Activated CD4-positive, alpha-beta T cell treated with anti-CD3 and anti-CD28 coated beads for 36 hours (primary cell): ENCODE measurements around the gene KLHDC2. TPM values are rescaled to one million over a fixed set of nuclear protein-coding genes. Genes with fewer than 3 reads are reported as not detected.
"Not testable (repeated sequence)": the region's sequence is repeated elsewhere in the genome, so short reads cannot be mapped to it uniquely, and the experiment has no call there.

ENCODE experiments used
- ATAC-seq: fragments of 200-7000 bp; cut with Tn5 transposase; one replicate; pipeline ENCODE4 v1.10.0; 2021; ENCODE audit warnings: mild to moderate bottlenecking, moderate library complexity
- CTCF ChIA-PET: fragments of 350-600 bp; sonication (Branson Sonifier 250); formaldehyde crosslinking; loops from one replicate; lab custom pipeline; 2021; ENCODE audit warnings: antibody characterized with exemption; lab: Charles Lee
- POLR2A ChIA-PET: fragments of 350-600 bp; sonication (Branson Sonifier 250); formaldehyde crosslinking; loops from one replicate; lab custom pipeline; 2021; ENCODE audit warnings: antibody characterized with exemption, inconsistent platforms; lab: Charles Lee
- DNase-seq: peaks from one replicate; pipeline ENCODE4 v3.0.0-alpha.2; 2020
- H3K27ac Mint-ChIP-seq: one replicate; pipeline ENCODE4 v1.8.0; 2021; ENCODE audit warnings: mixed read lengths
- H3K27me3 Mint-ChIP-seq: one replicate; pipeline ENCODE4 v1.8.0; 2021; ENCODE audit warnings: mixed read lengths
- H3K36me3 Mint-ChIP-seq: one replicate; pipeline ENCODE4 v1.8.0; 2021; ENCODE audit warnings: low read depth, mixed read lengths
- H3K4me1 Mint-ChIP-seq: one replicate; pipeline ENCODE4 v1.8.0; 2021; ENCODE audit warnings: mixed read lengths
- H3K4me3 Mint-ChIP-seq: one replicate; pipeline ENCODE4 v1.8.0; 2021; ENCODE audit warnings: mild to moderate bottlenecking, moderate library complexity, mixed read lengths
- H3K9me3 Mint-ChIP-seq: one replicate; pipeline ENCODE4 v1.8.0; 2021; ENCODE audit warnings: low read depth, mixed read lengths
- intact Hi-C, 2 experiments: fragments of 100-400 bp; cut with DNase I in 1 of 2; cut with micrococcal nuclease in 1 of 2; formaldehyde crosslinking; loops; one replicate each; pipeline versions ENCODE4 v1.14.2 to v1.15.1; 2022 to 2024; cut with DNase I, micrococcal nuclease
- total RNA-seq, 2 experiments: library from RNA; stranded (reverse); gene quantifications; one replicate each; pipeline ENCODE4 v1.2.3, GENCODE V29; 2021

Gene KLHDC2
- total RNA-seq, 2 experiments from 2014 or later: 16.0 to 22.4 TPM

DNA sequence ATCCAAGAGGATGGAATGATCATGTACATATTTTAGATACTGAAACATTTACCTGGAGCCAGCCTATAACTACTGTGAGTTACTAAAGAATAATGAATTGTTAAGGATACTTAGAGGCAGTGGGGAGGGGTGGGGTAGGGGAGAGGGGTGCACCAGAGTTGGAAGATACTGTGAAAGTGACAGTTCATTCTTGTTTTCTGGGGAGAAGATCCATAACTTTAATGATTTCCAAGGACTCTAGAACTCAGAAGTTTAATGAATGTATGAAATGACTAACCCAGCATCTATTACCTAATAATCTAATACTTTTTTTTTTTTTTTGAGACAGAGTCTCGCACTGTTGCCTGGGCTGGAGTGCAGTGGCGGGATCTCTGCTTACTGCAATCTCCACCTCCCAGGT lies 10.5 kb downstream of the KLHDC2 start:
- H3K27me3 Mint-ChIP-seq: no peaks in the 10 kb centered on the region
- ATAC-seq (no peak), DNase-seq (no peak)
- POLR2A ChIA-PET: no interaction called here
- H3K9me3 Mint-ChIP-seq: no peaks in the 10 kb centered on the region
- H3K4me1 Mint-ChIP-seq: peaks cover 2% of the 10 kb centered on the region
- intact Hi-C loops: no loop called here
- no peak overlapping the region for H3K4me3 Mint-ChIP-seq
- no peak overlapping the region for H3K27ac Mint-ChIP-seq
- peaks cover 20% of the 10 kb centered on the region for H3K36me3 Mint-ChIP-seq
- CTCF ChIA-PET: no interaction called here

DNA sequence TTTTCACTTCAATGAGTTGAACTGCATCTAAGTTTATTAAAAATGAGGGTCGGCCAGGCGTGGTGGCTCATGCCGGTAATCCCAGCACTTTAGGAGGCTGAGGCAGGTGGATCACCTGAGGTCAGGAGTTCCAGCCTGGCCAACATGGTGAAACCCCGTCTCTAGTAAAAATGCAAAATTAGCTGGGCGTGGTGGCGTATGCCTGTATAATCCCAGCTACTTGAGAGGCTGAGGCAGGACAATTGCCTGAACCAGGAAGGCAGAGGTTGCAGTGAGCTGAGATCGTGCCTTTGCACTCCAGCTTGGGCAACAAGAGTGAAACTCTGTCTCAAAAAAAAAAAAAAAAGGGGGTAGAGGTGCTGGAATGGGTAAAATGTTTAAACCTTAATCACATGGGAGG lies 13.1 kb downstream of the KLHDC2 start:
- DNase-seq, H3K27ac Mint-ChIP-seq, H3K27me3 Mint-ChIP-seq, H3K4me3 Mint-ChIP-seq, H3K4me1 Mint-ChIP-seq, H3K9me3 Mint-ChIP-seq, ATAC-seq: not testable (repeated sequence)
- intact Hi-C loops: loop anchor here in 1 of 2 experiments (5.0 kb wide), 1 partner anchor 46 kb away; no protein-coding TSS in a partner anchor
- POLR2A ChIA-PET: interaction anchor here (0.6 to 1.6 kb wide), 3 partner anchors 12 to 71 kb away, joined by 4 to 7 read pairs (median 5); partner anchors contain the start of gene KLHDC2
- CTCF ChIA-PET: interaction anchor here (0.6 to 1.9 kb wide), 3 partner anchors 9 to 191 kb away, joined by 3 to 7 read pairs (median 5); no protein-coding TSS in a partner anchor
- peaks cover 30% of the 10 kb centered on the region for H3K36me3 Mint-ChIP-seq

DNA sequence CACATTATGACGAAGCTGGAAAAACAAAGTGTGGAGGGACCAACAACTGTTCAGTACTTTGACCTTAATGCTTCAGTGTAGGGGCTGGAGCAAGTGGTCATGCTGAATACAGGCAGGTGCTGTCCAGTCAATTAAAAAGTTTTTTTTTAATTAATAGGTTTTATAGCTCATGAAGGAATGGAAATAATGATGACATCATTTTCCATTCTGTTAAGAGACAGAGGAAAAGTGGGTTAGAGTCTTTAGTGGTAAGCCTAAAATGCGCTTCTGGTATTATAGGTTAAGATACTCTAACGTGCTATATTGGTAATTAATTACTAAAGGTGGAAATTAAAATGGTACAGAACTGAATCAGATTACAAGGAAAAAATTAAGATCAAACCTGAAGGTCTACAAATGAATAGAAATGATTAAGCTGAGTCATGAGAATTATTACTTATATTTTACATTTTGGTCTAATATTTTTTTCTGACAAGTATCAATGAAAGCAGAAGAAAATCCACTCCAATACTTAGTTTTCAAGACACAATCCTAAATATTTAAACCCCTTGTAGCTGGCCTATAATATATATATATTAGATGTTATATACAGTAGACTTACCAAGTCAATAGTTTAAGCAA lies 15.6 kb downstream of the KLHDC2 start:
- Mint-ChIP-seq H3K9me3 (no peaks in the 10 kb centered on the region), H3K4me1 (no peaks in the 10 kb centered on the region), H3K27me3 (no peaks in the 10 kb centered on the region), H3K4me3 (no peak overlapping the region), H3K27ac (no peak overlapping the region), H3K36me3 (peaks cover 44% of the 10 kb centered on the region)
- CTCF ChIA-PET: interaction anchor here (0.6 to 1.0 kb wide), 2 partner anchors 17 to 128 kb away, joined by 3 read pairs; no protein-coding TSS in a partner anchor
- DNase-seq (no peak), ATAC-seq (no peak)
- intact Hi-C loops: loop anchor here in 1 of 2 experiments (5.0 kb wide), 1 partner anchor 44 kb away; no protein-coding TSS in a partner anchor
- POLR2A ChIA-PET: no interaction called here

DNA sequence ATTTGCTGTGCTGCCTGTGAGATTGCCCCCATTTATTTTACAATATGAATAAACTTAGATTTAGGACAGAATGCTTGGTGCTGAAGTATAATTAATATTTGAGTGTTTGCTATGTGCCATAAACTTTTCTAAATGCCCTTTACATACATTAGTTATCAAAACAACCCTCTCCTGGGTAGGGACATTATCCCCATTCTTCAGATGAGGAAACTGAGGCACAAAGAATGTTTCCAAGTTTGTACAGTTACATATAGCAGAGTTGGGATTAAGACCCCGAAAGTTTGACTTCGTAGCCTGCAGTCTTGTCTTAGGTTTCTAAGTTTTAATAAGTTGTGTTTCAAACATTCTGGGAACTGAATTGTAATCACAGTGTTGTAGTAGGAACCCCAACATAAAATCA lies 18.4 kb downstream of the KLHDC2 start:
- Mint-ChIP-seq H3K4me3 (no peak overlapping the region), H3K4me1 (no peaks in the 10 kb centered on the region), H3K36me3 (peaks cover 48% of the 10 kb centered on the region), H3K9me3 (no peaks in the 10 kb centered on the region), H3K27me3 (no peaks in the 10 kb centered on the region), H3K27ac (no peak overlapping the region)
- CTCF ChIA-PET: no interaction called here
- POLR2A ChIA-PET: no interaction called here
- DNase-seq: no peak
- no peak for ATAC-seq
- intact Hi-C loops: no loop called here

DNA sequence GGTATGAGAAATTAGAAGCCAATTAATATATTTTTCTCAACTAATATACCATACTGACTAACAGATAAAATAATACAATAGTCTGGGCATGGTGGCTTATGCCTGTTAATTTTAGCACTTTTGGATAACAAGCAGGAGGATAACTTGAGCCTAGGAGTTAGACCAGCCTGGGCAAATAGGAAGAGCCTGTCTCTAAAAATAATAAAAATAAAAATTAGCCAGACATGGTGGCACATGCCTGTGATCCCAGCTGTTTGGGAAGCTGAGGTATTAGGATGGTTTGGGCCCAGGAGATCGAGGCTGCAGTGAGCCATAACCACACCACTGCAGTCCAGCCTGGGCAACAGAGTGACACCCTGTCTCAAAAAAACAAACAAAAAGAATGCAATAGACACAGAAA lies 24.7 kb downstream of the KLHDC2 start:
- ChIA-PET CTCF (interaction anchor here (0.6 to 0.7 kb wide), 2 partner anchors 58 to 70 kb away, joined by 4 to 5 read pairs; no protein-coding TSS in a partner anchor), POLR2A (interaction anchor here (0.6 kb wide), 1 partner anchor 44 kb away, joined by 4 read pairs; no protein-coding TSS in a partner anchor)
- H3K27ac Mint-ChIP-seq: peak overlapping the region; percentile 42
- H3K4me3 Mint-ChIP-seq: no peak overlapping the region
- H3K27me3 Mint-ChIP-seq: no peaks in the 10 kb centered on the region
- intact Hi-C loops: no loop called here
- H3K9me3 Mint-ChIP-seq: no peaks in the 10 kb centered on the region
- peaks cover 41% of the 10 kb centered on the region for H3K36me3 Mint-ChIP-seq
- no peak for DNase-seq
- ATAC-seq: no peak
- H3K4me1 Mint-ChIP-seq: peaks cover 5% of the 10 kb centered on the region

DNA sequence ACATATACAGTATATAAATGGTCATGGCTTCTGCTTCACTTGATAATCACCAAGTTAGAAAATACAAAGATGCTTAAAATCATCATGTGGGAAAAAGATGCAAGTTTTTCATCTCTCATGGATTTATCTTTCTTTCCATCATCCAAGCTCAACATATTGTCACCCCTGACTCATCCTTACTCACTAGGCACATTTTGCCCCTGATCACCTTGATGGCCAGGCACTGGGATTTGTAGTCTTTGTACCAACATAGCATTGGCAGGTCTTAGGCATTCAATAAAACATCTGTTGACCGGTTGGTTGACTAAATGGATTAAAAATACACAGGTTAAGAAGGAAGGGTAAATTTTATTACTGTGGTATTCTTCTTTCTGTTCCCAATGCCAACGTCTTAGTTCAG lies 28.1 kb downstream of the KLHDC2 start:
- intact Hi-C loops: no loop called here
- POLR2A ChIA-PET: interaction anchor here (0.6 kb wide), 1 partner anchor 519 kb away, joined by 4 read pairs; no protein-coding TSS in a partner anchor

DNA sequence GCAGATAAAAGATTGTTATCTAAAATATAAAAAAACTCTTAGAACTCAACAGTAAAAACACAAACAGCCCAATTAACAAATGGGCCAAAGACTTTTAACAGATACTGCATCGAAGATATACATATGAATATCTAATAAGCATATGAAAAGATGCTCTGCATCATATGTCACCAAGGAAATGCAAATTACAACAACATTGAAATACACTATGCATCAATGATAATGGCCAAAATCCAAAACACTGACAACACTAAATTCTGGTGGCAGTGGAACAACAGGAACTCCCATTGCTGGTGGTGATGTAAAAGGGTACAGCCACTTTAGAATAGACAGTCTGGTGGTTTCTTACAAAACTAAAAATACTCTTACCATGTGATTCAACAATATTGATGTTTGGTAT lies 40.8 kb downstream of the KLHDC2 start:
- H3K4me1 Mint-ChIP-seq: peaks cover 4% of the 10 kb centered on the region
- H3K4me3 Mint-ChIP-seq: no peak overlapping the region
- ChIA-PET CTCF (interaction anchor here (0.7 to 1.2 kb wide), 2 partner anchors 39 to 199 kb away, joined by 3 to 4 read pairs; no protein-coding TSS in a partner anchor), POLR2A (no interaction called here)
- ATAC-seq (no peak), DNase-seq (no peak)
- H3K9me3 Mint-ChIP-seq: peaks cover 2% of the 10 kb centered on the region
- peaks cover 47% of the 10 kb centered on the region for H3K36me3 Mint-ChIP-seq
- no peaks in the 10 kb centered on the region for H3K27me3 Mint-ChIP-seq
- intact Hi-C loops: no loop called here
- peak overlapping the region; percentile 25 for H3K27ac Mint-ChIP-seq

More for the DNA sequence above, 28.1 kb downstream of the KLHDC2 start:
- Mint-ChIP-seq H3K9me3 (no peaks in the 10 kb centered on the region), H3K4me1 (peaks cover 8% of the 10 kb centered on the region), H3K36me3 (peaks cover 43% of the 10 kb centered on the region), H3K27me3 (no peaks in the 10 kb centered on the region), H3K4me3 (no peak overlapping the region), H3K27ac (peak overlapping the region; percentile 24)
- CTCF ChIA-PET: no interaction called here
- ATAC-seq (no peak), DNase-seq (no peak)

DNA sequence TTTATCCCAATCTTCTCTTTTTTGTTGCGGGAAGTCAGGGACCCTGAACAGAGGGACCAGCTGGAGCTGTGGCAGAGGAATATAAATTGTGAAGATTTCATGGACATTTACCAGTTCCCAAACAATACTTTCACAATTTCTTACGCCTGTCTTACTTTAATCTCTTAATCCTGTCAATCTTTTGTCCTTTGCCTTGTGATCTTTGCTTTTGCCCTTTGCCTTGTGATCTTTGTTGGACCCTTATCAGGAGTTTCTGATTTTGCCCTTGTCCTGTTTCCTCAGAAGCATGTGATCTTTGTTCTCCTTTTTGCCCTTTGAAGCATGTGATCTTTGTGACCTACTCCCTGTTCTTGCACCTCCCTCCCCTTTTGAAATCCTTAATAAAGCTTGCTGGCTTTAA lies 48.2 kb downstream of the KLHDC2 start:
- H3K27me3 Mint-ChIP-seq, ATAC-seq, H3K27ac Mint-ChIP-seq, DNase-seq, H3K9me3 Mint-ChIP-seq, intact Hi-C loops, POLR2A ChIA-PET, H3K4me1 Mint-ChIP-seq, H3K4me3 Mint-ChIP-seq: not testable (repeated sequence)
- CTCF ChIA-PET: interaction anchor here (0.6 to 2.1 kb wide), 2 partner anchors 13 to 30 kb away, joined by 4 to 5 read pairs; no protein-coding TSS in a partner anchor
- H3K36me3 Mint-ChIP-seq: peaks cover 82% of the 10 kb centered on the region

DNA sequence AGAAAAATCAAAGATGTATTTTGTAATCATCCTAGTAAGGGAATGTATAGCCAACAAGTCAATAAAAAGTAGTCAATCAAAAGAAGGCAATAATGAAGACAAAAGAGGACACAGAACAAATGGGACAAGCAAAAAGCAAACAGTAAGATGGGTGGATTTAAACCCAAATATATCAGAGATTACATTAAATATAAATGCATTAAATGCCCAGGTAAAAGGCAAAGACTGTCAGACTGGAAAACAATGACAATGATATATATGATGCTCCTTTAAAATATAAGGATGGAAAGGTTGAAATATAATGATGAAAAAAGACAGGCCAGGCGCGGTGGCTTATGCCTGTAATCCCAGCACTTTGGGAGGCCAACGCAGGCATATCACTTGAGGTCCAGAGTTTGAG lies 48.9 kb downstream of the KLHDC2 start:
- H3K27ac Mint-ChIP-seq: no peak overlapping the region
- no peaks in the 10 kb centered on the region for H3K4me1 Mint-ChIP-seq
- H3K27me3 Mint-ChIP-seq: no peaks in the 10 kb centered on the region

DNA sequence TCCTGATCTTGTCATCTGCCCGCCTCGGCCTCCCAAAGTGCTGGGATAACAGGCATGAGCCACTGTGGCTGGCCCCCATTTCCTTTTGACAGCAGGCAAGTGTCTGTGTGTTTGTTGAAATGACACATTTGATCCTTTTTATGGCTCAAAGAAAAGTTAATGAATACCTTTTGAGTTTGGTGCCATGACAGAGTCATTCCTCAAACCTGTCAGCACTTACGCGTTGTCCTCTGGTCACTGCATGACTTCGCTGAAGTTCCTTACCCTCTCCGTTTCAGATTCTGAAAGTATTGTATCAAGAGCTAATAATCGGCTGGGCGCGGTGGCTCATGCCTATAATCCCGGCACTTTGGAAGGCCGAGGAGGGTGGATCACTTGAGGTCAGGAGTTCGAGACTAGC lies 52.2 kb downstream of the KLHDC2 start:
- DNase-seq (no peak), ATAC-seq (no peak)
- intact Hi-C loops: no loop called here
- POLR2A ChIA-PET: no interaction called here
- no peak overlapping the region for H3K27ac Mint-ChIP-seq
- CTCF ChIA-PET: interaction anchor here (0.6 to 0.8 kb wide), 2 partner anchors 9 to 51 kb away, joined by 3 read pairs; no protein-coding TSS in a partner anchor
- no peak overlapping the region for H3K4me3 Mint-ChIP-seq
- peaks cover 6% of the 10 kb centered on the region for H3K9me3 Mint-ChIP-seq
- no peaks in the 10 kb centered on the region for H3K27me3 Mint-ChIP-seq
- H3K36me3 Mint-ChIP-seq: peaks cover 64% of the 10 kb centered on the region
- H3K4me1 Mint-ChIP-seq: no peaks in the 10 kb centered on the region

More for the DNA sequence above, 48.9 kb downstream of the KLHDC2 start:
- intact Hi-C loops: no loop called here
- Mint-ChIP-seq H3K4me3 (no peak overlapping the region), H3K36me3 (peaks cover 77% of the 10 kb centered on the region), H3K9me3 (peaks cover 8% of the 10 kb centered on the region)
- ATAC-seq (no peak), DNase-seq (no peak)
- POLR2A ChIA-PET: no interaction called here
- CTCF ChIA-PET: interaction anchor here (1.0 kb wide), 1 partner anchor 76 kb away, joined by 4 read pairs; no protein-coding TSS in a partner anchor

DNA sequence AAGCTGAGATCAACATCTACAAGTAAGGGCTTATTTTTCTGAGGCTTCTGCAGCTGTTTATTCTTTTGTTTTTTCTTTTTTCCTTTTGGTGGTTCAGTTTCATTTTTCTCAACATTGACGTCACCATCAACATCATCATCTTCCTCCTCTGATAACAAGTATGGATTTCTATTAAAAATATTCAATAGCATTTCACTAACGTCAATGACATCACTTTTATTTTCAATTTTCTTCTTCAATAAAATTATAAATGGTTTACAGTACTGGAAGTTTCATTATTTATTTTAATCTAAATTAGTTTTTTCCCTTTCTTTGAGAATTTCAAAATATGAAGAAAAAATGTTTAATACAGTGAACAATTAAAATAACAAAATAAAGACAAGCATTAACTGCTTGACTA lies 60.7 kb downstream of the KLHDC2 start:
- intact Hi-C loops: loop anchor here in 1 of 2 experiments (5.0 kb wide), 1 partner anchor 46 kb away; no protein-coding TSS in a partner anchor
- H3K9me3 Mint-ChIP-seq: no peaks in the 10 kb centered on the region
- H3K27ac Mint-ChIP-seq: no peak overlapping the region
- POLR2A ChIA-PET: no interaction called here
- CTCF ChIA-PET: interaction anchor here (0.6 to 2.5 kb wide), 5 partner anchors 8 to 194 kb away, joined by 3 to 11 read pairs (median 5); partner anchors contain the start of genes DNAAF2 and NEMF
- no peak for ATAC-seq
- no peak for DNase-seq
- no peaks in the 10 kb centered on the region for H3K4me1 Mint-ChIP-seq
- no peak overlapping the region for H3K4me3 Mint-ChIP-seq
- no peaks in the 10 kb centered on the region for H3K27me3 Mint-ChIP-seq
- peaks cover 50% of the 10 kb centered on the region for H3K36me3 Mint-ChIP-seq
